GM19467 (cell line): ENCODE measurements around the gene LPO.

Experiments used
- ATAC-seq: cut with Tn5 transposase; IDR thresholded peaks from one replicate; pipeline ENCODE4 v1.9.1; 2021; ENCODE audit warnings: mild to moderate bottlenecking, moderate library complexity; ENCODE audit not compliant: unreplicated experiment

LPO gene

DNA sequence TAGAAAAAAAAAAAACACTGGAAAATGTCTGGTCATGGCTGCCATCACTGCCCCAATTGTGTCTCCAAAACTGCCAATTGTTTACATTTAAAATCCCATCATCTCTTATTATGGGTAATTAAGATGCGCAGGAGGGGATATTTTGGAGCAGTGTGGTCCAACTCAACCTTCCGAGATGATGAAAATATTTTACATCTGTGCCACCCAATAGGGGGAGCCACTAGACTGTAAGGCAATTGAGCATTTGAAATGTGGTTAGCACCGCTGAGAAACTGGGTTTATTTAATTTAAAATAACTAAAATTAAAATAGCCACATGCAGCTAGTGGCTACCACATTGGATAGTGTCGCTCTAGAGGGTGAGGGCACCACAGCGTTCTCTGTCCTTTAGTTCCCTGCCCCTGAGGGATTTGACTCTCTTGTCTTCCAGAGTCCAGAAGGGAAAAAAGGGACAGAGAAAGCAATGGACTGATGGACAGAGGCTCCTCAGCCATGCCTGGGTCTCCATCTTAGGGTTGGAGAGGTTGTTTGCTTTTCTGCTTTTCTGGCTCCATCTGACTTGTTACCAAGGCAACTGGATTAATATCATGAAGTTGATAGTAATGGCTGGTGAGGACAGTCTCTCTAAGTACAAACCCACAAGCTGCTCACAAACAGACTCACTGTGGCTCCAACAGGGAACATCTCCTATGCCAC, 38.9 kb downstream of the LPO start:
- ATAC-seq = no peak

DNA sequence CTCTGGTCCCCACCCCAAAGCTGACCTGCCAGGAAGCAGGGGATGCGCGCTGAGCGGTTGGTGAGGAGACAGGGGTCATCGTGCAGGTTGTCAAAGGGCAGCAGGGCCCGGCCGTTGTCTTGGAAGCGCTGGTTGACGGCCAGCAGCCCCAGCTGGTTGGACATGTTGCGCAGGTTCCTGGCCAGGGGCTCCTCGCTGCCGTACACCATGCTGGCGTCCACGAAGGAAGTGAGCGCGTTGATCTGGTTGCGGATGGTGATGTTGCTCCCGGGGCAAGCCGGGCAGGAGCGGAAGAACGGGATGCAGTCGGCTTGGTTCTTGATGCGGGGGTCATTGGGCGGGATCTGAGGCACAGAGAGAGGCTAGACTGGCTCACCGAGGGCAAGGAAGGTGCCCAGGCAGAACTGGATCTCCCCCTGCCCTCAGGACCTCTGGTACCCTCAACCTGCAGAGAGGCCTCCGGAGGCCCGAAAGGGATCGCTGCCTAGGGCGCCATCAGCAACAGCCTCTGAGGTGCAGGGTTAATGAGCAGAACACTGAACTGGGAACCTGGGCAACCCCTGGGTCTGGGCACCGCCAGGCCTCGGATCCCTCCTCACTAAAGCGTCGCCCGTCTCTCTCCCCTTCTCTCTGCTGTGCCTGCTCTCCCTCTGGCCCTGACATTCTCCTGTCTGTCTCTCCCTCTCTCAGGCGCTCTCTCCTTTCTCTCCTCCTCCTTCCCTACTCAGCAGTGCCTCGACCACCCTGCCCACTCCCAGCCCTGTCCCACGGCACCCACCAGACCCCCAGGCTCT, 39.6 kb downstream of the LPO start:
- ATAC-seq = no peak

DNA sequence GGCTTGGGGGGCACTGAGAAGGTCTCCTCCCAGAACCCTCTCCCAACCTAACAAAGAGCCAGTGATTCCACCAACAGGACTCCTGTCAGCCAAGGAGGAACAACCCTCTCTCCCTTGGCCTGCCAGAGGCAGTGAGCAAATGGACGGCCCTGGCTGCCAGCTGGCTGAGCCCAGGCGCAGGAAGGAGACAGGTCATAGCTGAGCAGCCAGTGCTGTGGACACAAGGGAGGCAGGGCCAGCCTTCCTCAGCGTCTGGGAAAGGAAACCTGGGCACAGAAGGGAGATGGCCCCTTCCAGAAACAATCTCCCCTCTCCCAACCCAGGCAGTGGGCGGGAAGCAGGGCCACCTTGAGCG, 40.3 kb downstream of the LPO start:
- ATAC-seq = no peak

DNA sequence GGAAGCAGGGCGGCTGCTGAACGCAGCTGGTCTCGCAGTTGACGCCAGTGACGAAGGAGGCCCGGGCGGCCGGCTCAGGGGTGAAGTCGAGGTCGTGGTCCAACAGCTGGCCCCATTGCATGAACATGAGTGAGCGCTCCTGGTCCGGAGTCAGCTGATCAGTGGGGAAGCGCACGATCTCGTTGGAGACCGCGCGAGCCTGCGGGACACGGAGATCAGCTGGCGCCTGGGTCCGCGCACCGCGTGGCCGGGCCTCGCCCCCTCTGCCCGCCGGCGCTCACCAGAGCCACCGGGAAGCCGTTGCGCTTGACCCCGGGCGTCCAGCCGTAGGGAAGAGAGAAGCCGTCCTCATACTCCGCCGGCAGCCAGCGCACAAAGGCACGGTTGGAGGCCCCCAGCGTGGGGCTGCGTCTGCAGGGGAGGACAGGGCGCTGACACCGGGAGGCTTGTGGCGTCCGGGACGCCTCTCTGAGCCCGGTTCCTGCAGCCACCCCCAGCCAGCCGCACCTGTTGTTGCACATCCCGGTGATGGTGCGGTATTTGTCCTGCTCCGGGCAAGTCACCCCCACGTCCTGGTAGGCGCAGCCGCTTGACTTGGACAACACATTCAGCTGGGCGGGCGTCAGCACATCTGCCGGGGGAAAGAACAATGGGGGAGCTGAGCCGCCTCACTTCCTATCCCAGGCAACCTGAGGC, 40.8 kb downstream of the LPO start:
- no peak for ATAC-seq

DNA sequence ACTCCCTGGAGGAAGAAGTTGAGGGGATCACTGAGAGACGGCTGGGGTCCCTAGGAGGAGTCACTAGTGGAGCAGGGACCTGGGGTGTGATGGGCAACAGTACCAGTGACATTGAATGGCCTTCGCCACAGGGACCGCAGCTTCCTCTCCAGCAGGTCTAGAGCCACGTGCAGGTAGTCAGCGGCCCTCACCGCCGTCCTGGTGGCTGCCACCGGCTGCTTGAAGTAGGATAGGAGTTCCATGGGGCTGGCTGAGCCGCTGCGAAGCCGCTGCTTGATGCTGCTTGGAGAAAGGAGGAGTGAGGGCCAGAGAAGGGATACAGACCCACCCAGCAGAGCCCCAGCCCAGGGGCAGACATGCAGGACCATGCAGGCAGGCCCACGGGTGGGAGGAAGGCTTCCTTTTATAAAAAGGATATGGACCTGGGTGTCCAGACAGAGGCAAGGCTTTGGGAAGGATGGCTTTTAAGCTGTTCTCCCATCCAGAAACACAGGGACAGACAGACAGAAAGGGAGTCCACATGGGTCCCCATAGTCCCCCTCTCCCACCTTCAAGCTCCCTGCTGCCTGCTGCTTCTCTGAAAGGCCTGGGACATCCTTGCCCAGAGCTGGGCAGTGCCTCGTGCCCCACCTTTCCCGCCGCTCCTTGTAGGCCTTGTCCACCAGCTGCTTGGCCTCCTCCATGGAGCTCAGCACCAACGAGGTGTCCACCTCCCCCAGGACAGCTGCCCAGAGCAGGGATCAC, 41.5 kb downstream of the LPO start:
- no peak for ATAC-seq

DNA sequence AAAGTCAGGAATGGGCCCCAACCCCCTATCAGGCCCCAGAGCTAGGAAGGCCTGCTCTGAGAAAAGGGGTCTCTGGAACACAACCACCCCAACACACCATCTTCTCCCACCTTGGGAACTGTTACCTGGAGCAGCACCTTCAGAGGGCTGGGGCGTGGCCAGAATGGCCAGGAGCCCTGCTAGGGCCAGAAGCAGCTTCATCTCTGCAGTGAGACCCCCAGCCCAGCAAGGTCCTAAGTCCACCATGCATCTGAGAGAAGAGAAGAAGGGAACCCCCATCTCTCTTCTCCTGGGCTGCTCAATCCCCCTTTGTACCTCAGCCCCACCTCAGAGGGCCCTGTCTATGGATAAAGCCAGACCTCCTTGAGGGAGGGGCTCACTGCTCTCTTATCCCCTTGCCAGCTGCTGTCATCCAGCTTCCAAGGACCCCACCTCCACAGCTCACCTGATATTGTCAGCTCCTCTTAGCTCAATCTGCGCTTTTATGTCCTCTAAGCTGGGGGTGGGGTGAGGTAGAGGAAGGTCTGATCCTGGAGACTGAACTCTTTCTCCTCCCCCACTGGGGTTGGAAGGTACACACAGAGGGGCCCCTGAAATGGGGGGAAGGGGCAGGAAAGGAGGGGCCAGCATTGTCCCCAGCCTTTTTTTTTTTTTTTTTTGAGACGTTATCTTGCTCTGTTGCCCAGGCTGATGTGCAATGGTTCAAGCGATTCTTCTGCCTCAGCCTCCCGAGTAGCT, 42.3 kb downstream of the LPO start, which contains the start of gene MPO:
Gene MPO (minus strand): TSS at position 456 of the 738 bp plus-strand sequence. CDS start 177 bp downstream, at position 279.
- no peak for ATAC-seq

DNA sequence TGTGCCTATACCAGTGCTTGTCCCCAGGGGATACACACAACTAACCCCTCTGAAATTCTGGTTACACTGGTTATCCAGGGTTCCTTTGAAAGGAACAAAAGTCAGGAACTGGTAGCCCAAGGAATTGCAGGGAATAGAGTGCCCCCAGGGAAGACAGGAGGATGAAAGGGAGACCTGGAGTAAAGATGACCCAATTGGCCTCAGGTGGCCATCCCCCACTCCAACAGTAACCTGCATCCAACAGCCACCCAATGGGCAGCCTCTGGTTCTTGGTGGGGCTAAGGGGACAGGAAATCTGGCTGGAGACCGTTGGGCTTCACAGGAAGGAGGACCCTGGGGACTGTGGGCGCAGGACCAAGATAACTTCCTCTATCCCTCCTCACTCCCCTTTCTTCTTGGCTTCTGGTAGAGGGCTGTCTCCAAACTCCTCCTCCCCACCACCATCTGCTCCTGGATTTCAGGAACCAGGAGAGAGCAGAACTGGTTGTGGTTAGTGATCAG, 43.2 kb downstream of the LPO start:
- ATAC-seq = no peak

DNA sequence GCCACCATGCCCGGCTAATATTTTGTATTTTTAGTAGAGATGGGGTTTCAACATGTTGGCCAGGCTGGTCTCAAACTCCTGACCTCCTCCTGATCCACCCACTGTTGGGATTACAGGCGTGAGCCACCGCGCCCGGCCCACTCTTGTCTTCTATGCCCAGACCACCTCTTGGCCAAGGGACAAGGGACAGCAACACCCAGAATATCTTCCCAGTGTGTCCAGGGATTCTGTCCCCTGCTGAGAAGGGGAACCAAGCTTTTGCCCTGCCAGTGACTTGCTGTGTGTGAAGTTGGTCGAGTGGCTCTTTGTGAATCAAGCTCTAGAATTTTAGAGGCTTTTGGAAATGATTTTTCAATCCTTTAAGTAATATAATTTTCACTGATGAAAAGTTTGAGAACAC, 44.1 kb downstream of the LPO start:
- no peak for ATAC-seq

DNA sequence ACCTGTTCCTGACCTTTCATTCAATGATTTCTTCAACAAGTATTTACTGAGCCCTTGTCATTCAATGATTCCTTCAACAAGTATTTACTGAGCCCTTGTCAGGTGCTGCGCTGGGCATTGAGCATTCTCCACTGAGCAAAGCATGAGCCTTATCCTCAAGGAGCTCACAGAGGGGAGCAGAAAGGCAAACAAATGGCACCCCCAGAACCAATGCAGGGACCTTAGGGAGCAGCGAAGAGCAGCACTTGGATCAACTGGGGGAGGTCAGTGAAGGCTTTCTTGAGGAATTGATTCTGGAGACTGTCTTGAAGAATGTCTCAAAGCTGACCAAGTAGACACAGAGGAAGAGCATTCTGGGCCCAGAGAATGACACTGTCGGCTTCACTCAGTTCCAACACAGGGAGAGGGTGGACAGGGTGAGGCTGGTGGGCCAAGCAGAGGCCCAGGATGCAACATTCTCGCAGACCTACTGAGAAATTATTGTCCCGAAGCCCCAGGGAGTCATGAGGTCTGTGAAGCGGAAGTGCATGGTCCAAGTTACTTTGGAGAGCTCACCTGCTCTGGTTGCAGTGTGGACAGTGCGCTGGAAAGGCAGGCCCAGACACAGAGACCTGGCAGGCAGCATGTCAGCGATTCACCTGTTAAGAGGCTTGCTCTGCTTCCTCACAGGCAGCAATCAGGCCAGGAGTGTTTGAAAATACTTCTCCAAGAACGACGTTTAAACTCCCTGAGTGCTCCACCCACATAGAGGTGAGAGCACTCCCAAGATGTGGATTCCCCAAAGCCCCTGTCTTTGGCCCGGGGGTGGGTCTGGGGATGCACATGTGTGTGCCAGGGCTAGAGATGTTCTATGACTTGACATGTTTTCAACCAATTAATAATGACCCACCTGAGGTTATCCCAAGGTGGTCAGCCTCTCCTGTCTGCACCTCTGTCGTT, 45.6 kb downstream of the LPO start:
- ATAC-seq = no peak

DNA sequence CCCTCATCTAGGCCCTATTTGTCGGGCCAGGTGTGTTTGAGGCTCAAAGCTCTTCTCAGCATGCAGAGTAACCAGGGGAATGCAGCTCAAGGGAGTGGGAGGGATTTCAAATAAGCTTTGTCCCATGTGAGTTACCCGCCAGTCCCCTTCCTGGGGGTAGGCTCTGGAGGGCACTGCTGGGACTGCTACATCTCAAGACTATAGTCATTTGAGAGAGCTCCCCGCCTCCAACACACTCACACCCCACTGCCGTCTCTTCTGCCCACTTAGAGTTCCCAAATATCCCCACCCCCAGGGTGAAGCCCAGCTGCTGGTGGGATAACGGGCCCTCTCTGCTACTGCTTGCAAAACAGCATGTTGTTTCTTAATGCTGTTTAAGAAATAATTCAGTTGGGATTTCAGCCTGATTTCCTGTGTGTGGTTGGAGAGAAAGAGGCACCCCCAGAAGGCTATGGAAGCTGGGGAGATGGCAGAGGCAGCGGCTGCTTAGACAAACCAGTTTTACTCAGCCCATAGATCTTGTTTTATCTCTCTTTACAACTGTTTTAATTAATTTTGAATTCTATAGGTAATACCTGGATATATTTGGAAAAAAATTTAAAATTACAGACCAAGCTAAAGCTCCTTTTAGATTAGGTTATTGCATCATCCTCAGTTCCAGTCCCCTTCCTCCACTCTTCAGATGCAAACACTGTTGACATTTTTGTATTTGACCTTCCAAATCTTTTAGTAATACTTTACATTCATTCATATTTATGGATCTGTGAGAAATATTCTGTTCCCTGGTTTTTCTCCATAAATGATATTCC, 46.4 kb downstream of the LPO start:
- no peak for ATAC-seq

DNA sequence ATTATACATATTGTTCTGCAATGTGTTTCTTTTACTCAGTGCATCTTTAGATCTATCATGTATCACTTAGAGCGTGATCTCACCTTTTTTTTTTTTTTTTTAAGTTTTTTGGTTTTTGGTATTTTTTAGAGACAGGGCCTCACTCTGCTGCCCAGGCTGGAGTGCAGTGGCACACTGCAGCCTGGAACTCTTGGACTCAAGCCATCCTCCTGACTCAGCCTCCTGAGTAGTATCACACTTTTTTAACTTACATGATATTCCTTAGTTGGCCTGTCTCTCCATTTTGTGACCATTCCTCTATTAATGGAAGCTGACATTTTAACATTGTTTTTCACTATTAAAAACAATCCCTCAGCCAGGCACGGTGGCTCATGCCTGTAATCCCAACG, 47.0 kb downstream of the LPO start:
- no peak for ATAC-seq

DNA sequence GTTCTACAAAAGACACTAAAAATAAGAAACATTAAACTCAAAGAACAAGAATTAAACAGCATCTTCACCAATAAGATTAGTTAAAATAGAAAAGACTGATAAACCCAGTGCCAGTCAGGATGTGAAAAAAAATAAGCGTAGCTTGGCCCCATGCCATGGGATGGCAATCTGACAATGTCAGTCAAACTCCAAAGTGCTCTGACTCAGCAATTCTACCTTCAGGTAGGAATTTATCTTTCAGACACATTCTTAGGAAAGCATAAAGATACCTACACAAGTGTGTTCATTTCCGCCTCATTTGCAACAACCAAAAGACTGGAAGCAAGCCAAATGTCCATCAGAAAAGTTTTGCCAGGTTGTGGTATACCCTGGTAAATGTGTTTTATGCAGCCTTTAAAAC, 51.5 kb downstream of the LPO start:
- no peak for ATAC-seq

DNA sequence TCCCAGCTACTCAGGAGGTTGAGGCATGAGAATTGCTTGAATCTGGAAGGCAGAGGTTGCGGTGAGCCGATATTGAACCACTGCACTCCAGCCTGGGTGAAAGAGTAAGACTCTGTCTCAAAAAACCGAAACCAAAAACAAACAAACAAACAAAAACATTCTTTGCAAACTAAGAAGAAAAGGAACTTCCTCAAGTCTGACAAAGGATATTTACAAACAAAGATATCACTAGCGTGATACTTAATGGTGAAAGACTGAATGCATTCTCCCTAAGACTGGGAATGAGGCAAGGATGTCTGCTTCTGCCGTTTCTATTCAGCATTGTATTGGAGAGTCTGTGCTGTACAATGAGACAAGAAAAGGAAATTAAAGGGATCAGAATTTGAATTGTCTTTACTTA, 52.9 kb downstream of the LPO start:
- ATAC-seq = no peak

DNA sequence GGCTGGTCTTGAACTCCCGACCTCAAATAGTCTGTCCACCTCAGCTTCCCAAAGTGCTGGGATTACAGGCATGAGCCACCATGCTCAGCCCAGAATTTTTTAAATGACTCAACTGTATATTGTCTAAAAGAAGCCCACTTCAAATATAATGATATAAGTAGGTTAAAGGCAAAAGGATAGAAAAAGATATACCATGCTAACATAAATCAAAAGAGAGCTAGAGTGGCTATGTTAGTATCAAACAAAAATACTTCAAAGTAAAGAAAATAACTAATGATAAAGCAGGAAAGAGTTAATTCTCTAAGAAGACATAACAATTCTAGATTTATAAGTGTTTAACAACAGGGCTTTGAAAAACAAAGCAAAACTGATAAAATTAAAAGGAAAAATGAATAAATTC, 55.6 kb downstream of the LPO start:
- ATAC-seq = no peak

DNA sequence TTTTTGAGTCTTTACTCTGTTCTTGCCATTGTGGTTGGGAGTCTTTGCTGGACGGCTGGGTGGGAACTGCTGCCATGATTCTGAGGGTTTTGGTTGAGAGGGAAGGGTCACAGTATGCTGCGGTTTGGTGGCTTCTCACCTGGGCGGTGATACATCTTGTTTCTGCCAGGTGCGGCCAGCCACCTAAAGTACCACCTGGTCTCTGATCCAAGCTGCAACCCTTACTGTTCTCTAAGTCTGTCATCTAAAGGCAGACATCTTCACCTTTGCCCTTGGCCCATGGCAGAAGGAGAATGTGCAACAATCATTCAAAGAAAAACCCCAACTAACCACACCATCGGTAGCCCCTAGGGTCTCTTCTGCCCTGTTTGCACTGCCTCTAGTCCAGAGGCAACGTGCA, 62.0 kb downstream of the LPO start:
- no peak for ATAC-seq

DNA sequence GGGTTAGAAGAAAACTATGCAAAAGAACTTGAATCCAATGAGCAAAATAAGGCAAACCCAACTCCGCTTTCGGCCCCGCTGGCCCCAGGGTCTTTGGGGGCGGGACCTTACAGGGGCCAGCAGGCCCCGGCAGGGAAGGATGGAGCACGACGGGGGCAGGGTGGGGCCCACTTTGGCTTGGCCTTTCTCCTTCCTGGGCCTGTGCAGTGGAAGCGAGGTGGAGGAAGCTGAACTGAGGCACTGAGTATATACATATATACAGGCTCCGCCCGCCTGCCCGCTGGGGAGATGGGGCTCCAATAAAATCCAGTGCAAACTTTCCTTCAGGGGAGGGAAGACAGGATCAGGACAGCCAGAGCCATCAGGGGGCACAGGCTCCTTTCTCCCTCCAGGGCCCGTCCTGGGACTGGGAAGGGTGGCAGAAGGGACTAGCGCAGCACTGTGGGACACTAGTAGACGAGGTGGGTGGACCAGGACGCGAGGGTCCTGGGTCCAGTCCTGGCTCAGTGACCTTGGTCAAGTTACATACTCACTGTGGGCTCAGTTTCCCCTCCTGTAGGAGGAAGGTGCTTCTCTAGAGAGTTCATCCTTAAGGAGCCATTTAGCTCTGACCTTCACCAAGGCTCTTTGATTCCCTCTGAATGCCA, 63.2 kb downstream of the LPO start:
- ATAC-seq = no peak

DNA sequence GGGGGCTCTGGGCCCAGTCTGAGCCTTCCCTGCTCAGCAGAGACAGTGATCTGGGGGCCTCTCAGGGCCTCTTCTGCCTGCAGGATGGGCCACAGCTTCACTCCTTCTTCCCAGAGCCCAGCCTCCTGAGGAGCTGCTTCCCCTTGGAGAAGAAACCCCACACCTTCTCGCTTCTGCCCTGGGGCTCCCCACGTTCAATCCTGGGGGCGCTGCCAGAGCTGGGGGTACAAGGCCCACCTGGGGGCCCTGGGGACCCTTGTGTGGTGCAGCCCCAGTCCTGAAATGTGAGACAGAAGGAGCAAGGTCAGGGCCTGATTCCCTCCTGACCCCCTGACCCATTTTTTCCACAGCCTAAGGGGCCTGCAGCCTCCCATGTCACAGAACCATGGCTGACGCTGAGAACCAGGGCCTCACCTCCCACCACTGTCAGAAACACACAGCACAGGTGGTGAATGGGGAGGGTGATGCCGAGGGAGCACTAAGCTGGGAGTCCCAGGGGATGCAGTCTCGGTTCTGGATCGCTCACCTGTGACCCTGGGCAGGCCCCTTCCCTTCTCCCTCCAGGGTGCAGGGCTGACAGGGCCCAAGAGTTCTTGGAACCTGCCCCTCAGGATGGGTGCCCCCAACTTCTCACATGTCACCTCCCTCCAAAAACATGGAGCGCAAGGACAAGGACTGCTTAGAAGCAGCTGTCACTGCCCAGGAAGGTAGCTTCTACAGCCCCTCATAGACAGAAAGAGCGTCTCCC, 64.0 kb downstream of the LPO start:
- no peak for ATAC-seq
